GM18511 (cell line): ENCODE measurements around the gene GYG2.
"Not testable (repeated sequence)": the region's sequence is repeated elsewhere in the genome, so short reads cannot be mapped to it uniquely, and the experiment has no call there.

Experiments
- ATAC-seq: cut with Tn5 transposase; IDR thresholded peaks from one replicate; pipeline ENCODE4 v1.9.1; 2021; ENCODE audit warnings: mild to moderate bottlenecking, moderate library complexity; ENCODE audit not compliant: unreplicated experiment

The GYG2 gene

DNA sequence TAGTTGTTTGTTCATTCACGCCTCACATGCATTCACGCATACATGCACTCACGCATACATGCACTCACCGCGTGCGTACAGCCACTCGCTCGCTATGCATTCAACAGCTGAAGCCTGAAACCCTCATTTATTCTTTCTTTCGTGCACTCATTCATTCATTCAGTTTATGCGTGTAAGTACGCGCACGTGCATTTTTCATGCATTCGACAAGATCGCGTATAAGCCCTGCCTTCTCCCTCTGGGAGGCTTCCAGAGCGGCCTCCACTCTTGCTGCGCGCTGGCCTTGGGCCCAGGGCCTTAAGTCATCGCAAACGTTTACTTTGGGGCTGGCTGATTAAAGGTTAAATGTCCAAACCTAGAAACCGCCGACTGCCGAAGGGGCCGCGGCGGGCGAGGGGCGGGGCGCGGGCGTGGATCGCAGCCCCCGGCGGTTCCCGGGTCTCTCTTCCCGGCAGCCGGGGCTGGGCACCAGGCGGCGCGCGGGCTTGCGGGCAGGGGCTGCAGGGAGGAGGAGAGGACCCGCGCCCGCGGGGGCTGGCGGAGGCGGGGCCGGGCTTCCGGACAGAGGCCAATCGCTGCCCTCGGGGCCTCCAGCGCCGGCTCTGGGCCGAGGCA is at the start of gene GYG2:
GYG2 (plus strand) TSS at position 587 of the 615 bp plus-strand sequence. CDS start 1,259 bp downstream, outside the sequence.
- no peak for ATAC-seq

DNA sequence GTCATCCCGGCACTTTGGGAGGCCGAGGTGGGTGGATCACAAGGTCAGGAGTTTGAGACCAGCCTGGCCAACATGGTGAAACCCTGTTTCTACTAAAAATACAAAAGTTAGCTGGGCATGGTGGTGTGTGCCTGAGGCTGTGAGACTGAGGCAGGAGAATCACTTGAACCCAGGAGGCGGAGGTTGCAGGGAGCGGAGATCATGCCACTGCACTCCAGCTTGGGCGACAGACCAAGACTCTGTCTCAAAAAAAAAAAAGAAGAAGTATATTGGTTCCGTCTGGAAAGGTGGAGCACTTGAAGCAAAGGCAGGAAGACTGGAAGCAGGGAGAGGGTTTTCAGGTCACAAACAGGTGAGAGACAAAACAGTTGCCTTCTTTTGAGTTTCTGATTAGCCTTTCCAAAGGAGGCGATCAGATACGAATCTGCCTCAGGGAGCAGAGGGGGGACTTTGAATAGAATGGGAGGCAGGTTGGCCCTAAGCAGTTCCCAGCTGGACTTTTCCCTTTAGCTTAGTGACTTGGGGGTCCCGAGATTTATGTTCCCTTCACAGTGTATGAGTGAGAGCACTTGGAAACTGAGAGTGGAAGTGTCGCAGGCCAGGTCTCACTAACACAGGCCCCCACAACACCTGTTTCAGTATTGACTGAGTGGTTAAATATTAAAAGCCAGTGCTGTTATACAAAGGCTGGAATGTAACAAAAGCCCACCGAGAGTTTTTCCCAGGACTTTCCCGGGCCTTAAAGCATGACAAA is 48.1 kb upstream of the GYG2 start:
- peak; percentile 66 for ATAC-seq

DNA sequence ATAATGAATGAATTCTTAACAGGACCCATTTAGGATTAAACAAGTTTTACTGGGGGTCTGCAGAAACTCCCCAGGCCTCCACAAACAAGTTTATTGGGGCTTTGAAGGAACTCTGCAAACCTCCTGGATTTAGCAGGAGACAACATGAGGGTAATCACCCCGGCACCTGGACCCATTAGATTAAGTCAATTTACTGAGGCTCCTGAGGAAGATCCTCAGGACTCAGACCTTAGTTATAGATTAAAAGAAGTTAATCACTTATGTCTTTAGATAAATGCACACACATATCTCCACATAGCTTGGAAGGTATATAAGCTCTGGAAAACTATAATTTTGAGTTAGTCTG is 47.5 kb upstream of the GYG2 start:
- ATAC-seq: no peak

DNA sequence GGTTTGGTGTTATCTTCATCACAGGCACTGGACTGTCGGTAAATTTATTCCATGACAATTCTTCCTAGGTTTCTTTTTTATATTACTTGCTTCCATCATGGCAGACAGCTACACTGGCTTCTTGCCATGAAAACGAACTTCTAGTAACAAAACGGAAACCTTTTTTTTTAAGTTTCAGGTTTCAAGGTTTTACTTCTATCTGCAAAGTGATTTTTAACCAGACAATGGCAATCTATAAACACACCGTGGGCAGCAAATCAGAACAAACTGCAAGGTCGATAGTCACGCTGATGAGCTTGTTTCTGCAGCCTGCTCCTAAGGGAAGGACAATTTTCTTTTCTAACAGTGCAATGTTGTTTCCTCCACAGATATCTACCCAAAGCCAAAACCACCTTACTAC is 47.0 kb upstream of the GYG2 start:
- peak; percentile 65 for ATAC-seq

DNA sequence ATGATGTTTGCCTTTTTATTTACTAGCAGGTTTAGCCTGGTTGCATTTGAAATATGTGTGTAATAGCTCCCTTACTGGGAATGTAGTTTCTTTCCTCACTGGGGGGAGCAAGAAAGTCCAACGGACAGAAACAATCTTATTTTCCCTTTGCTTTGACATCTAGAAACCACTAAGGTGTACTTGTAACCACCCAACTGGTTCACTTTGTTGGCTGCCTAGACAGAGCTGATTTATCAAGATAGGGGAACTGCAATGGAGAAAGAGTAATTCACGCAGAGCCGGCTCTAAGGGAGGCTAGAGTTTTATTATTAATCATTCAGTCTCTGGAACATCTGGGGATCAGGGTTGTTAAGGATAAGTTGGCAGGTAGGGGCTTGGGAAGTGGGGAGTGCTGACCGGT is 46.6 kb upstream of the GYG2 start:
- peak; percentile 13 for ATAC-seq

DNA sequence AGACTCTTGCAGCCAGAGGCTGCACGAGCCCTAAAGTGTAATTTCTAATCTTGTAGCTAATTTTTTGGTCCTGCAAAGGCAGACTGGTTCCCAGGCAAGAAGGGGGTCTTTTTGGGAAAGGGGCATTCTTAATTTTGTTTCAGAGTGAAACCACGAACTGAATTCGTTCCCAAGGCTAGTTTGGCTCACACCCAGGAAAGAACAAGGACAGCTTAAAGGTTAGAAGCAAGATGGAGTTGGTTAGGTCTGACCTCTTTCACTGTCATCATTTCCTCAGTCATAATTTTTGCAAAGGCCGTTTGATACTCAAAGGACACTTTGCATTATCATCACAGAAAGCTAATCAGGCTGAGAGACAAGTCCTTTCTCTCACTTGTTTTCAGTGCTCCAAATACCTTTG is 46.0 kb upstream of the GYG2 start:
- ATAC-seq: no peak

DNA sequence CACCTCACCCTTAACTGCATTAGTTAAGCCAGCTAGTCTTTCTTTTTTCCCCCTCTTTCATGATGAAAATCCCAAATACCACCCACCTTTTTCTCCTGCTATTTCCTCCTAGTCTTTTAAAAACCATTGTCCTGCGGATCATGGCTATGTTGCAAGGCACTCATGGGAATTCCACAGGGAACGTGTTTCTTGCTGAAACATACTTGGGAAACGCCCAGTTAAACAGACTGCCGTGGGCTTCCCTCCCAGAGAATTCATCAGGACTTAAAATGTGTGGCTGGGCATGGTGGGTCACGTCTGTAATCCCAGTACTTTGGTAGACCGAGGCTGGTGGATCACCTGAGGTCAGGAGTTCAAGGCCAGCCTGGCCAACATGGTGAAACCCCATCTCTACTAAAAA is 44.7 kb upstream of the GYG2 start:
- no peak for ATAC-seq

DNA sequence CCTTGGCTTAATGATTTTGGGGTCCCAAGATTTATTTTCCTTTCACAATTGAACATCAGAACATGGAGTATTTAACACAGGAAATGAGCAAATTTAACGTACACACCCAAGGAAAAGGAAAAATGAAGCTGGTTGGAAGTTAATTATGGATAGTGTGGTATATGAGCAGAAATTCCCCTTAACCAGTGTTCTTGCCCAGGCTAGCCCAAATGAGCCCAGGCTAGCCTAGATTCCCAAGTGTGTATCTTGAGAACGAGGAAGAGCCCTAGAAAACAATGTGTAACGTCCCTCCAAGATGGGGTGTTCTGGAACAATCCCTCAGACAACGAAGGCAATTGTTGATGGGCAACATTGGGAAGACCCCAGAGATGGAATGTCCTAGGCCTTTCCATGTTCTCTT is 43.2 kb upstream of the GYG2 start:
- ATAC-seq: no peak

DNA sequence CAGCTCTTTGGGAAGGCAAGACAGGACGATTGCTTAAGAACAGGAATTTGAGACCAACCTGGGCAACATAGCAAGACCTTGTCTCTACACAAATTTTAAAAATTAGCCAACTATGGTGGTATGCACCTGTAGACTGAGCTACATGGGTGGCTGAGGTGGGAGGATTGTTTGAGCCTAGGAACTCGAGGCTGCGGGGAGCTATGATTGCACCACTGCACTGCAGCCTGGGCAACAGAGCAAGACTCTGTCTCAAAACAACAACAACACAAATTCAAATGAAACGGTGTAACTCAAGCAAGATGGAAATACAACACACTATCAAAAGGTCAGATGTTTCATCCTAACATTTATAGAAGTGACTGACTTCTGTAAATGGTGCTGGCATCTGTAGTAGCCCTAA is 39.8 kb upstream of the GYG2 start:
- no peak for ATAC-seq

DNA sequence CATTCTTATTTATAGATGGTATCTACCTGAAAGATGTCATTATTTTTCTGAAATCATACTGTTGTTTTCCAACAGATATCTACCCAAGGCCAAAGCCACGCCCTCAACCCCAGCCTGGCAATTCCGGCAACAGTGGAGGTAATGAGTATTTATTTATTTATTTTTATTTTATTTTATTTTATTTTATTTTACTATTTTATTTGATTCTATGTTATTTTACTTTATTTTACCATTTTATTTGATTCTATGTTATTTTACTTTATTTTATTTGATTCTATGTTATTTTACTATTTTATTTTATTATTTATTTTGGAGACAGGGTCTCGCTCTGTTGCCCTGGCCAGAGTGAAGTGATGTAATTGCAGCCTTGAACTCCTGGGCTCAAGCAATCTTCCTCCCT is 39.2 kb upstream of the GYG2 start:
- ATAC-seq: no peak

DNA sequence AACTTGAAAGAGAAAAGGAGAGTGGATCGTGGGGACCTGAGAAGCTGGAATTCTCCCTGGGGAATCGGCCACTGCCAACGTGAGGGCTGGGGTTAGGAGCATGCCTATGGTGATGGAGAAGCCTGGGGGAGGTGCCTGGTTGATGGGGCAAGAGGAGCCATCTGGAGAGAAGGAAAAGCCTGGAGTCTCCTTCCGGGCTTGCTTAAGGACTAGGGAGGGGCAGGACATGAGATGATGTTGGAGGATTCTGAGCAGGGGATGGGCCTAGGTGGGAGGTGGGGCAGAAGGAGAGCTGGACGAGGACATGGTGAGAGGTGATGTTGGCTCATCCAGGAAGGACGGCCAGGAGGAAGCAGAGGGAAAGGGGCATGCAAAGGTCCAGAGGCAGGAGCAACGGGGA is 35.0 kb upstream of the GYG2 start:
- no peak for ATAC-seq

DNA sequence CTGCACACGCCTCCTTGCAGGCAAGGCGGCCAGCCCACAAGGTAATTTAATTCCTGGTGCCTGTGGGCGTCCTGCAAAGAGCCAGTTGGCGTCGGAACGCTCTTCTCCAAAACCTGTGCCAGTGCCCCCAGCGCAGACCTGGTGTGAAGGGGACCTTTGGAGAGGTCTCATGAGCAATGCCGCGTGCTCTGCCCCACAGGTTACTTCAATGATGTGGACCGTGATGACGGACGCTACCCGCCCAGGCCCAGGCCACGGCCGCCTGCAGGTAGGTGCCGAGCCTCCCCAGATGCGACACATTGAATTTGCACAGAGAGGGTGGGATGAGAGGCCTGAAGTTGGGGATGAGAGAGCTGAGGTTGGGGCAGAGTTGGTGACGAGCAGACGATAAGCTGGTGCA is 34.4 kb upstream of the GYG2 start:
- no peak for ATAC-seq

DNA sequence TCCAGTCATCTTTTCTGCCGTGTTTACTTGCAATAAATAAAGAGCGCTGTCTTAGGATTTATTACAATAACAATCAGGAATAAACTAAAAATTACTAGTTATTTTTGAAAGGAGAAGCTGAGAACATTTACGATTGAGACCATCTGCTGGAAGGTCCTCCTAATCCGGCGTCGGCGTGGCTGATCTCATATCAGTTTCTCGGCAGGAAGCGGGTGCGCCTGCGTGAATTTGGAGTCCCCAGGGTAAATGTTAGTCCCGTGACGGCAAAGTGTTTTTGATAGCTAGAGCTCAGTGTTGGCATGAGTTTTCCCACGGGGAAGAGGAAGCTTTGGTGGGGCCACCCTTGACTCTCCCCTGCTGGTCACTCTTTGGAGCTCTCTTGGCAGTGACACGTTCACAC is 31.9 kb upstream of the GYG2 start:
- ATAC-seq: not testable (repeated sequence)

DNA sequence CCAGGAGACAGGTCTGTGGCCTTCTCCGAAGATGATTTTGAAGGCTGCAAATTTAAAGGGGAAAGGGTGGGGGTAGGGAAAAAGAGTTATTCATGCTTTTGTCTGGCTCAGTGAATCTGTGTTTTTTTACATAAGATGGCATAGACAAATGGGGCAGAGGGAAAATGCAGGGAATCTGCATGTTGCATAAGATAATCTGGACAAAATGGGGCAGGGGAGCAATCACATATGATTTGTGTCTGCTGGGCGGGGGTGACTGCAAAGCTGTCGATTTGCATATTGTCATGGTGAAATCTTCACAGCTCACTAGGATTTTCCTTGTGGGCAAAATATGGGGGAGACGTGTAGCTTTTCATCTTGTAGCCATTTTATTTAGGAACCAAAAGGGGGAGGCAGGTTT is 29.4 kb upstream of the GYG2 start:
- ATAC-seq: no peak

DNA sequence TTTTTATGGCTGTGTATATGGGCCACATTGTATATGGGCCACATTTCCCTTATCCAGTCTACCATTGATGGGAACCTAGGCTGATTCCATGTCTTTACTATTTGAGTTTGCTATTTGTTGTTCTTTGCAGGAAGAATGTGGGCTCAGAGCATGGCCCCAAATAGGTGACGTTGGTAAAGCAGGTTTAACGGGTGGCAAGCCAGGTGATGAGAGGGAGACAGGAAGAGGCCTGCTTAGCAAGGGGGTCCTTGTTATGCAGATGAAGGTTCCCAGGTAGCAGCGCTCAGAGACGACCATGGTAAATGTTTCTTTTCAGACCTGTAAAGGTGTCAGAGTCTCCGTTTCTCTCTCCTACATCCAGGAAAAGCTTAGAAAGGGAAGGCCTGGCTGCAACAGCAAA is 28.8 kb upstream of the GYG2 start:
- ATAC-seq: not testable (repeated sequence)

DNA sequence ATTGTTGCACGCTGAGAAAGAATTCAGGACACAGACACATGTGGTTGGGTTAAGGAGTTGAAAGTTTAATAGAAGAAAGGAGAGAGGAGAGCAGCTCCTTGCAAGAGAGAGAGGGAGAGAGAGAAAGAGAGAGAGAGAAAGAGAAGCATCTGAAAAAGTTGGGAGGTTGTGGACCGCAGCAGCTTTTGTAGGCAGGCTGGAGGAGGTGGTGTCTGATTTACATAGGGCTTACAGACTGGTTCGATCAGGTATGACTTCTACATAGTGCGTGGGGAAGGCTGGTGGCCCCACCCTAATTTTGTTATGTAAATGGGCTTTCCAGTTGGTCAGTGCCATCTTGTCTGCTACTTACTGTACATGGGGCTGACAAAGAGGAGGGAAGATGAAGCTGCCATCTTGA is 27.5 kb upstream of the GYG2 start:
- ATAC-seq: no peak

DNA sequence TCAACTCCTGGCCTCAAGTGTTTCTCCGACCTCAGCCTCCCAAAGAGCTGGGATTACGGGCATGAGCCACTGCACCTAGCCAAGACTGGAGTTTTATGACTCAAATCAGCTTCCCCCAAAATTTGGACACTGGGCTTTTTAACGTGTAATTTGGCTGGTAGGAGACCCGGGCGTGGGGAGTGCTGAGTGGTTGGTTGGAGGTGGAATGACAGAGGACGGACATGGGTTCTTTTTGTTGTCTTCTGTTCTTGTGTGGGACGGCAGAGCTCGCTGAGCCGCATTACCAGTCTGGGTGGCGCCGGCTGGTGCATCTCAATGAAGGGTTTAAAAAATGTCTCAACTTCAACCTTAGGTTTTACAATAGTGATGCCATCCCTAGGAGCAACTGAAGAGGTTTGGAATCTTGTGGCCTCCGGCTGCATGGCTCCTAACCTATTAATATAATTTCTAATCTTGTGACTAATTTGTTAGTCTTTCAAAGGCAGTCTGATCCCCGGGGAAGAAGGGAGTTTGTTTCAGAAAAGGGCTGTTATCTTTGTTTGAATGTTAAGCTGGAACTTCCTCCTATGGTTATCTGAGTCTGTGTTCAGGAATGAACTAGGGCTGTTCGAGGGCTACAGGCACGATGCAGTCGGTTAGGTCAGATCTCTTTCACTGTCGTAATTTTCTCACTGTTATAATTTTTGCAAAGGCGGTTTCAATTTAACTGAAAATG is 26.2 kb upstream of the GYG2 start:
- ATAC-seq: not testable (repeated sequence)

DNA sequence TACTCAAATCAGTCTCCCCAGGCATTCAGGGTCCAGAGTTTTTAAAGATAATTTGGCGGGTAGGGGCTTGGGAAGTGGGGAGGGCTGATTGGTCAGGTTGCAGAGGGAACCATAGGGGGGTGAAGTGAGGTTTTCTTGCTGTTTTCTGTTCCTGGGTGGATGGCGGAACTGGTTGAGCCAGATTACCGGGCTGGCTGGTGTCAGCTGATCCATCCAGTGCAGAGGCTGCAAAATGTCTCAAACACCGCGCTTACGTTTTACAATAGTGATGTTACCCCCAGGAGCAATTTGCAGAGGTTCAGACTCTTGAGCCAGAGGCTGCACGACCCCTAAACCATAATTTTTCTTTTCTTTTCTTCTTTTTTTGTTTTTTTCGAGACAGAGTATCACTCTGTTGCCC is 25.2 kb upstream of the GYG2 start:
- ATAC-seq: not testable (repeated sequence)

DNA sequence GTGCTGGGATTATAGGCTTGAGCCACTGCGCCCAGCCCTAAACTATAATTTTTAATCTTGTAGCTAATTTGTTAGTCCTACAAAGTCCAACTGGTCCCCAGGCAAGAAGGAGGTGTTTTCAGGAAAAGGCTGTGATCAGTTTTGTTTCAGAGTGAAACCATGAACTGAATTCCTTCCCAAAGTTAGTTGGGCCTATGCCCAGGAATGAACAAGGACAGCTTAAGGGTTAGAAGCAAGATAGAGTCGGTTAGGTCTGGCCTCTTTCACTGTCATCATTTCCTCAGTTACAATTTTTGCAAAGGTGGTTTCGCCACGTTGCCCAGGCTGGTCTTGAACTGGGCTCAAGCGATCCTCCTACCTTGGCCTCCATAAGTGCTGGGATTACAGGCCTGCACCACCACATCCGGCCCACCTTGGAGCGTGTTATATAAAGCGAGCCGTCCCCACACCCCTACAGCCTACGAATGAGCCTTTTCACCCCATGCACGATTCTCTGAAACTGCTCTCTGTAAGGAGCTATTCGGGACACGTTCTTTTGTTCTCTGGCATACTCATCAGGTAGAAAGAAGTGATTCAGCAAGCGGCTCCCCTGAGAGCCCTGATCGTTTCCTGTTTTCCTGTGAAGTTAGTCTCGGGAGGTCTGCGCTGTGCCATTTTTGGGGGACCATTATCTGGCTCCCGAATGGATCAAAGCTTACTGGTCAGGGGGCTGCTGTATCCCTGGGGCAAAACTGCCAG is 24.5 kb upstream of the GYG2 start:
- not testable (repeated sequence) for ATAC-seq

DNA sequence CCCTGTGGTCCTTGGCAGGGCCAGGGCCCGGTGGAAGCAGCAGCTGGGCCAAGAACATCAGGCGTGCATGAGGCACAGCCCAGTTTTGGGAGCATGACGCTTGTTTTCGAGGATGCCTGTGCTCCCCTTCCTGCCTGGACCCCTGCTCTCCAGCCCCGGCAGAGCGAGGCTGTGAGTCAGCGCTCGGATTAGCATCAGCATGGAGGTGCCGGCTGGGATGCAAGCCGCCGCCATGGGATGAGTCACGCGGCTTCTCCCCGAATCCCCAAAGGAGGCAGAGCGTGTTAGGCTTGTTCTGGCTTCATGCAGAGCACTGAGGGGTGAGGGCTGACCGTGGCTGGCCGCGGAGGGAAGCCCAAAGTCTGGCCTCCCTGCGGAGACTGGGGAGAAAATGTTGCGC is 23.9 kb upstream of the GYG2 start:
- ATAC-seq: not testable (repeated sequence)

DNA sequence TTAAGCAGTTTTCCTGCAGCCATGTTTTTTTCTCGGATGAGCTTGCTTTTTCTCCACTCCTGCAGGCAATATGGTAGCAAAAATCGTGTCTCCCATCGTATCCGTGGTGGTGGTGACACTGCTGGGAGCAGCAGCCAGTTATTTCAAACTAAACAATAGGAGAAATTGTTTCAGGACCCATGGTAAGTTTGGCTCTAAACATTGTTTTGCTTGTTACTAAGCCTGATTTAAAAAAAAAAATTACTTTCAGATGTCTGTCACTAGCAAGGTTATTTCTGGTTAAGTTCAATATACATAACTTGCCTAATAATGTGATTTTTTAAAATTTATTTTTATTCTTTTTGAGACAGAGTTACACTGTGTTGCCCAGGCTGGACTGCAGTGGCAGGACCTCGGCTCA is 17.5 kb upstream of the GYG2 start:
- no peak for ATAC-seq
